Stimulated activated CD8-positive, alpha-beta memory T cell treated with anti-CD3 and anti-CD28 coated beads, Interleukin-12 subunit alpha, Interleukin-12 subunit beta, amount 100 ng/mL, for 24 hours (primary cell): ENCODE measurements around the gene GXYLT1.
"Not testable (repeated sequence)": the region's sequence is repeated elsewhere in the genome, so short reads cannot be mapped to it uniquely, and the experiment has no call there.

Experiments
- DNase-seq: peaks from one replicate; pipeline ENCODE4 v3.0.0-alpha.2; 2020; ENCODE audit errors: extremely low read depth

Gene GXYLT1

GRCh38 chr12:42099433-42099832 lies 45.2 kb downstream of the GXYLT1 start:
- DNase-seq, result no peak

DNA sequence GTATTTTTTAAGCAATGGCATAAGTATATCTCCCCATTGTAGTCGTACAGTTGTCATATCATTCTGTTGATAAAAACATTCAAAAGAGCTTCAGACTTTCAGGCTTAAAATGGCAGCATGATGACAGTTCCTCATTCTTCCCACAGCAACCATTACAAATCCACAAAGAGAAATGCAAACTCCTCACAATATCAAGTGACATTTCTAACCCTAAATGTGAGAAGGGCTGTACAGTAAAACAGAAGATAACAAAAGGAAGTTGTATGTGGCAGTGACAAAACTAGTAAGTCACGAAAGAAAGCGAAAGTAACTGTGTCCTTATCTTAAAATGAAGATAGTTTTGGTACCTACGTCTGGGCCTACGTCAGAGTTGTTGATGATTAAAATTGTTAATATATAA lies 46.7 kb downstream of the GXYLT1 start:
- DNase-seq, result no peak

GRCh38 chr12:42094277-42094676 lies 50.4 kb downstream of the GXYLT1 start:
- no peak for DNase-seq

- no peak for DNase-seq
Observed at GRCh38 chr12:42091769-42092168, 52.9 kb downstream of the GXYLT1 start.

DNA sequence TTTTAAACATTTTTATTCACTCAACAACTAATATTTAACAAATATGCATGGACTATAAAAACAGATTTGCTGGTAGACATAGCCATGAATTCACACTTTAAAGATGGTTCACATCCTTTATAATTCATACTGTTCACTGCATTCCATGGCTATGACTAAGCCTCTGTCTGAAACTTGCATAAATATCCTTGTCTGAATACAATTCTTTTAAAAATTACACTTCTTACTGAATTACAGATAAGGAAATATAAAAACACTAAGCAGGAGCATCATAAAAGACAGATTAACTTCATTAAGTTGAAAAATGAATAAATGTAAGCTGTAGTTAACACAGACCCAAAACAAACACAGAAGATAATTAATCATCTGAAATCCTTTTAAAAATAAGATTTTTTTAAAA lies 53.8 kb downstream of the GXYLT1 start:
- no peak for DNase-seq

- no peak for DNase-seq
Observed at GRCh38 chr12:42086031-42086430, 58.6 kb downstream of the GXYLT1 start.

- no peak for DNase-seq
Observed at GRCh38 chr12:42085594-42085993, 59.1 kb downstream of the GXYLT1 start.

- DNase-seq, result no peak
Observed at GRCh38 chr12:42084522-42084921, 60.2 kb downstream of the GXYLT1 start.

DNA sequence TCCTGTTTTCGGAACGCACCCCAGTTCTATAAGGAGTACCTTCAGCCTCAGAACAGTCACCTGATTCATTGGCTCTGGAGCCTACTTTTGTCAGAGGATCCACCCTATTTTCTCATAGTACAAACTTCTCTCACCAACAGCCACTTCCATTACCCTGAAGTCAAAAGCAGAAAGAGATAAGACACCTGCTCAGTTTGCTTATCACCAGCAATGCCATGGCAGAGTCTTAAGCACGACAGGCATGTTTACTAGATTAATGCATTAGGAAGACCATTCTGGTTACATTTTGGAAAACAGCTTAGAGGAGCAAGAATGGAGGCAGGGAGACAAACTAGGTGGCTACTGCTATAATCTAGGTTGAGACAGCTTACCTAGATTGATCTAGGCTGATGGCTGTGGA lies 67.7 kb downstream of the GXYLT1 start:
- no peak for DNase-seq

GRCh38 chr12:42070036-42070435 lies 74.6 kb downstream of the GXYLT1 start:
- no peak for DNase-seq

DNA sequence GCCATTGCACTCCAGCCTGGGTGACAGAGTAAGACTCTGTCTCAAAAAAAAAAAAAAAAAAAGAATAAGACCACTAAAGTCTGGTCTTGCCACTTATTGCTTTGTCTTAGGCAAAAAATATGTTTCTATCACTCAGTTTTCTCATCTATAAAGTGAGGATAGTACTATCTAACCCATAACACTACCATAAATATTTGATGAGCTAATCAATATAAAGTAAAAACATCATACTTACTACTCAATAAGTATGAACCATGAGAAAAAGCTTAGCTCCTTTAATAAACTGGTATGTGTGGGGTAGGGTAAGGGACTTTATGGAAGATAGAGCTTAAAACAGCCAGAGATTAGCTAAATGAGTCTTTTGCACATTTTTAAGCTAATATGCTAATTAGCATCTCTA lies 85.5 kb downstream of the GXYLT1 start:
- DNase-seq, result no peak

DNA sequence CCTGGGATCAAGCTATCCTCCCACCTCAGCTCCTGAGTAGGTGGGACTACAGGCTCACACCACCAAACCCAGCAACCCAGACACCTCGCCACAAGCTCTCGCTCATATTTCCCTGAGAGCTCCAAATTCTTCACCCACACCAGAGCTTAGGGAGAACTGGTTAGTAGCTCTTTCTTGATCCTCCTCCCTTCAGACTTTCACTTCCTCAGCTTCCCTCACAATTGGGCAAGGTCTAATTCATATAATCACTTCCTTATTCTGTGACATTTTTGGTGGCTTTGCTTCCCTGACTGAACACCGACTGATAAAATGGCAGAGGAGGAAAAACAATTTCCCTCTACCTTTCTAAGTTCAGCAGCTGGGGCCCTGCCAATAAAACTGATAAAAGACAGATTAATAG lies 88.5 kb downstream of the GXYLT1 start:
- DNase-seq, result no peak

DNA sequence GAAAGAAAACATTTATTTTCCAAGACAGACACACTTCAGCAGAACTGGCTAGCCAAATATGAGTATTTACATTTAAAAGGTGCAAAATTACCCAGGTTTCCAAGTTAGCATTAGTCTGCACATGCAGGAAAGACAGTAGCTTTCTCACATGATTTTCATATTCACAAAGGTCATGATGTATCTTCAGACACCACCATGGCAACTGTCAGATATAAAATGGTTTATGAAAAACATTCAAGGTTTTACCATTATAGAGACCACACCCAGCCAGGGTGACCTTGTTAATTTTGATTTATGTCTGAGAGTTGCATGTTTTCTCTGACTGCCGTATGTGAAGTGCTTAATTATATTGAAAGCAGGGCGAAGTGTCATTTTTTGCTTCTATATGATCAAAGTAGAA lies 91.2 kb downstream of the GXYLT1 start:
- DNase-seq, result no peak

GRCh38 chr12:42048980-42049379 lies 95.7 kb downstream of the GXYLT1 start:
- DNase-seq, result not testable (repeated sequence)

- no peak for DNase-seq
Observed at GRCh38 chr12:42039577-42039976, 105.1 kb downstream of the GXYLT1 start.

DNA sequence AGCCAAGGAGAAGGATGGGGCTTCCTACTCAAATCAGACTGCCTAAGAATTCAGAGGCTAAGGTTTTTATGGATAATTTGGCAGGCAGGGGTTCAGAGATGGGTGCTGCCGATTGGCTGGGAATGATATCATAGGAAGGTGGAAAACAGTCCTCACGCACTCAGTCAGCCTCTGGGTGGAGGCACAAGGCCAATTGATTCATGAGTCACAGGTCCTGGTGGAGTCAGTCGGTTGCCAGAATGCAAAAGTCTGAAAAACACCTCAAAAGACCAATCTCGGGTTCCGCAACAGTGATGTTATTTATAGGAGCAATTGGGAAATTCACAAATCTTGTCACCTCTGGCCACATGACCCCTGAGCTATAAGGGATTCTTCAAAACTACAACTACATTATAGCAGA lies 105.5 kb downstream of the GXYLT1 start:
- DNase-seq, result no peak

DNA sequence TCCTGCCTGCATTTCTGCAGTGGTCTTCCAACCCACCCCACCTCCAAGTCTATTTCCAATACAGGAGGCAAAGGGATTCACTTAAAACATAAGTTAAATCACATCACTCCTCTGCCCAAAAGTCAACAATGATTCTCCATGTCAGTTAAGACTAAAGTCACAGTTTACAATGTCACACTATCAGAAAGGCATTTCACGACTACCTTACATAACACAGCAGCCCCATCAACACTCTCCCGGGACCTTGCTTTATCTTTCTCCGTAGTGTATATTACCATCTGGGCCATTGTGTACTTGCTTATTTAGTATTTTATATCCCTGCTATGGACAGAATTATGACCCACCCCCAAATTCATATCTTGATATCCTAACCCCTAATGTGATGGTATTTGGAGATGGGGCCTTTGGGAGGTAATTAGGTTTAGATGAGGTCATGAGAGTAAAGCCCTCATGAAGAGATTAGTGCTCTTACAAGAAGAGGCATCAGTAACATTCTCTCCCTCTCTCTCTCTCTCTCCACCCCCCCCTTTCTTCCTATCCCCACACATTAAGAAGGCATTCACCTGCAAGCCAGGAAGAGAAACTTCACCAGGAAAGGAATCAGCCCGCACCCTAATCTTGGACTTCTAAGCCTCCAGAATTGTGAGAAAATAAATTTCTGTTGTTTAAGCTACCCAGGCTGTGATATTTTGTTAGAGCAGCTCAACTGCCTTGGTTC lies 112.7 kb downstream of the GXYLT1 start:
- no peak for DNase-seq
